ENCODE data around the gene RAB5IF.

DNA sequence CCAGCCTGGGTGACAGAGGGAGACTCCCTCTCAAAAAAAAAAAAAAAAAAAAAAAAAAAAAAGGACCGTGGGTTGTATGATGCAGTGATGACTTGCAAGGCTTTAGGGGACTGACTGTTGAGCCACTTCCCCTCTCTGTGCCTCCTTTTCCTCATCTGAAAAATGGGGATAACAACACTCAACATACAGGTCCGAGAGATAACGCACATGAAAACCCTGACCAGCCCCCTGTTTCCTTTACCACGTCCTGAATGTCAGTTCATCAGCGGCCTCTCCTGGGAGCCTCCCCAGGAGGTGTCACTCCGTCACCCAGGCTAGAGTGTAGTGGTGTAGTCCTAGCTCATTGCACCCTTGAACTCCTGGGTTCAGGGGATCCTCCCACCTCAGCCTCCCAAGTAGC lies 36.6 kb downstream of the RAB5IF start:
- TF ChIP-seq, protein P1, sequence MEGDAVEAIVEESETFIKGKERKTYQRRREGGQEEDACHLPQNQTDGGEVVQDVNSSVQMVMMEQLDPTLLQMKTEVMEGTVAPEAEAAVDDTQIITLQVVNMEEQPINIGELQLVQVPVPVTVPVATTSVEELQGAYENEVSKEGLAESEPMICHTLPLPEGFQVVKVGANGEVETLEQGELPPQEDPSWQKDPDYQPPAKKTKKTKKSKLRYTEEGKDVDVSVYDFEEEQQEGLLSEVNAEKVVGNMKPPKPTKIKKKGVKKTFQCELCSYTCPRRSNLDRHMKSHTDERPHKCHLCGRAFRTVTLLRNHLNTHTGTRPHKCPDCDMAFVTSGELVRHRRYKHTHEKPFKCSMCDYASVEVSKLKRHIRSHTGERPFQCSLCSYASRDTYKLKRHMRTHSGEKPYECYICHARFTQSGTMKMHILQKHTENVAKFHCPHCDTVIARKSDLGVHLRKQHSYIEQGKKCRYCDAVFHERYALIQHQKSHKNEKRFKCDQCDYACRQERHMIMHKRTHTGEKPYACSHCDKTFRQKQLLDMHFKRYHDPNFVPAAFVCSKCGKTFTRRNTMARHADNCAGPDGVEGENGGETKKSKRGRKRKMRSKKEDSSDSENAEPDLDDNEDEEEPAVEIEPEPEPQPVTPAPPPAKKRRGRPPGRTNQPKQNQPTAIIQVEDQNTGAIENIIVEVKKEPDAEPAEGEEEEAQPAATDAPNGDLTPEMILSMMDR (conservative IDR thresholded peaks at IDR 0.05; ENCODE audit: low read depth, low read length): no peak
- TF ChIP-seq POLR2A (IDR thresholded peaks at IDR 0.05; ENCODE audit: low read depth, low read length) (no peak), SMC3 (IDR thresholded peaks at IDR 0.05; ENCODE audit: low read depth, low read length) (no peak), BHLHE40 (IDR thresholded peaks at IDR 0.05; ENCODE audit: low read depth, low read length) (no peak)
- TF ChIP-seq, protein P2, sequence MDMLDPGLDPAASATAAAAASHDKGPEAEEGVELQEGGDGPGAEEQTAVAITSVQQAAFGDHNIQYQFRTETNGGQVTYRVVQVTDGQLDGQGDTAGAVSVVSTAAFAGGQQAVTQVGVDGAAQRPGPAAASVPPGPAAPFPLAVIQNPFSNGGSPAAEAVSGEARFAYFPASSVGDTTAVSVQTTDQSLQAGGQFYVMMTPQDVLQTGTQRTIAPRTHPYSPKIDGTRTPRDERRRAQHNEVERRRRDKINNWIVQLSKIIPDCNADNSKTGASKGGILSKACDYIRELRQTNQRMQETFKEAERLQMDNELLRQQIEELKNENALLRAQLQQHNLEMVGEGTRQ (IDR thresholded peaks at IDR 0.05; ENCODE audit: low read depth, low read length): no peak
